Neural progenitor cell (in vitro differentiated cells): ENCODE results near the gene COG5.

Experiments used
- CTCF ChIP-seq: fragments of 200-600 bp; sonication (generic); IDR thresholded peaks from 2 replicates; pipeline ENCODE4 v1.5.1; 2017; ENCODE audit warnings: antibody characterized with exemption, mild to moderate bottlenecking
- EZH2 ChIP-seq: fragments of 200-600 bp; sonication (generic); IDR thresholded peaks from 2 replicates; pipeline ENCODE4 v1.6.1; 2017; ENCODE audit warnings: antibody characterized with exemption, mild to moderate bottlenecking, moderate library complexity
- EZH2phosphoT487 ChIP-seq: fragments of 200-600 bp; sonication (generic); IDR thresholded peaks from 2 replicates; pipeline ENCODE4 v1.6.1; 2017; ENCODE audit warnings: antibody characterized with exemption

- no peak for TF ChIP-seq CTCF
- no peak for TF ChIP-seq EZH2
- TF ChIP-seq EZH2phosphoT487: no peak
Measured at GRCh38 chr7:107544848-107545591, 18.7 kb downstream of the COG5 start.
